Ishikawa (cell line): ENCODE results near the gene TNS1.

Source experiments
- CEBPB ChIP-seq: IDR thresholded peaks from 2 replicates; pipeline ENCODE4 v1.6.1; 2012
- CREB1 ChIP-seq: IDR thresholded peaks from 2 replicates; pipeline ENCODE4 v1.6.1; 2012; ENCODE audit warnings: low read depth
- EGR1 ChIP-seq: IDR thresholded peaks from 2 replicates; pipeline ENCODE4 v1.6.1; 2012
- EP300 ChIP-seq: IDR thresholded peaks from 2 replicates; pipeline ENCODE4 v1.6.1; 2012; ENCODE audit warnings: borderline replicate concordance
- NFIC ChIP-seq: IDR thresholded peaks from 2 replicates; pipeline ENCODE4 v1.6.1; 2012
- RAD21 ChIP-seq: IDR thresholded peaks from 2 replicates; pipeline ENCODE4 v1.6.1; 2012; ENCODE audit warnings: low read depth
- REST ChIP-seq: IDR thresholded peaks from 2 replicates; pipeline ENCODE4 v1.6.1; 2012; ENCODE audit warnings: low read depth, mild to moderate bottlenecking
- TAF1 ChIP-seq: IDR thresholded peaks from 2 replicates; pipeline ENCODE4 v1.6.1; 2012; ENCODE audit warnings: low read depth, mild to moderate bottlenecking
- TCF12 ChIP-seq: IDR thresholded peaks from 2 replicates; pipeline ENCODE4 v1.6.1; 2012; ENCODE audit warnings: low read depth
- TEAD4 ChIP-seq: IDR thresholded peaks from 2 replicates; pipeline ENCODE4 v1.6.1; 2012
- YY1 ChIP-seq: IDR thresholded peaks from 2 replicates; pipeline ENCODE4 v1.6.1; 2012; ENCODE audit warnings: low read depth
- ZBTB7A ChIP-seq: IDR thresholded peaks from 2 replicates; pipeline ENCODE4 v1.6.1; 2012; ENCODE audit warnings: low read depth
- TF ChIP-seq, protein P1 (sequence below): IDR thresholded peaks from 2 replicates; pipeline ENCODE4 v1.6.1; 2012
- TF ChIP-seq, protein P2 (sequence below): IDR thresholded peaks from 2 replicates; pipeline ENCODE4 v1.6.1; 2012

DNA sequence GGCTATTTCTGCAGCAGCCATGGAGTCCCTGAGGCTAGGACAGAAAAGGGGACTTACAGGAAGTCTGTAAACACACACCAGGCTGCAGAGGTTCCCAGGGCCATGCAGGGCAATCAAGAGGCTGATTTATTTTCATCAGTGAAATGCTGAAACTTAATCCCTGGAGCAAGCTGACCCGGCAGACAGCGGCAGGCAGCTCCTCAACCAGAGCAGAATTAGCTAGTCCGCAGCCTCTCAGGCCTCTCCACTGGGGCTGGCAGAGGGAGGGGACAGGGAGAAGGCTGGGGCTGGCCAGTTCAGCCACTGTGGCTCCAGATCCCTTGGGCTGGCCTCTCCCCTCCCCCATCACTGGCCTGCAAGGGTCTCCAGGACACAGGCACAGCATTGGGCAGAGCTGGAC is 136.3 kb downstream of the TNS1 start:
- TF ChIP-seq TAF1: no peak
- no peak for TF ChIP-seq EP300
- no peak for TF ChIP-seq TEAD4
- no peak for TF ChIP-seq YY1
- TF ChIP-seq, protein P1, sequence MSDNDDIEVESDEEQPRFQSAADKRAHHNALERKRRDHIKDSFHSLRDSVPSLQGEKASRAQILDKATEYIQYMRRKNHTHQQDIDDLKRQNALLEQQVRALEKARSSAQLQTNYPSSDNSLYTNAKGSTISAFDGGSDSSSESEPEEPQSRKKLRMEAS: no peak
- TF ChIP-seq TCF12: no peak
- no peak for TF ChIP-seq EGR1
- TF ChIP-seq CEBPB: no peak
- no peak for TF ChIP-seq REST
- TF ChIP-seq NFIC: no peak
- no peak for TF ChIP-seq CREB1
- no peak for TF ChIP-seq ZBTB7A
- TF ChIP-seq, protein P2, sequence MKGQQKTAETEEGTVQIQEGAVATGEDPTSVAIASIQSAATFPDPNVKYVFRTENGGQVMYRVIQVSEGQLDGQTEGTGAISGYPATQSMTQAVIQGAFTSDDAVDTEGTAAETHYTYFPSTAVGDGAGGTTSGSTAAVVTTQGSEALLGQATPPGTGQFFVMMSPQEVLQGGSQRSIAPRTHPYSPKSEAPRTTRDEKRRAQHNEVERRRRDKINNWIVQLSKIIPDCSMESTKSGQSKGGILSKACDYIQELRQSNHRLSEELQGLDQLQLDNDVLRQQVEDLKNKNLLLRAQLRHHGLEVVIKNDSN: no peak
- no peak for TF ChIP-seq RAD21
